Measurements from ENCODE around the gene GTSE1.
A peak's percentile ranks its signal among the peaks of the same experiment; 100 is the strongest.

GTSE1 gene

GRCh38 chr22:46366801-46367706, 70.4 kb downstream of the GTSE1 start:
- POLR2A ChIA-PET (ENCODE audit: low non-redundant PET) = interaction anchor here (0.5 kb wide), 1 partner anchor 256 kb away, joined by 6 read pairs; no protein-coding TSS in a partner anchor
- peak overlapping the region; percentile 18 for H3K27ac ChIP-seq

GRCh38 chr22:46367707-46368191, 71.1 kb downstream of the GTSE1 start:
- CTCF ChIA-PET = interaction anchor here (0.6 to 2.0 kb wide), 16 partner anchors 10 to 1646 kb away, joined by 3 to 17 read pairs (median 4); partner anchors contain the start of gene CELSR1
- peak; percentile 92 for TF ChIP-seq CTCF (conservative IDR thresholded peaks at IDR 0.05; ENCODE audit: low read depth)
- H3K27ac ChIP-seq = peak overlapping the region; percentile 18
- peak; percentile 68 for DNase-seq (ENCODE audit: low spot score)
- POLR2A ChIA-PET (ENCODE audit: low non-redundant PET) = interaction anchor here (0.5 kb wide), 1 partner anchor 256 kb away, joined by 6 read pairs; no protein-coding TSS in a partner anchor

More at GRCh38 chr22:46366801-46367706, 70.4 kb downstream of the GTSE1 start:
- CTCF ChIA-PET = interaction anchor here (0.6 to 2.0 kb wide), 12 partner anchors 11 to 181 kb away, joined by 3 to 17 read pairs (median 4); partner anchors contain the start of gene CELSR1
- TF ChIP-seq CTCF (conservative IDR thresholded peaks at IDR 0.05; ENCODE audit: low read depth) = no peak
- DNase-seq (ENCODE audit: low spot score) = no peak

GRCh38 chr22:46368422-46368821, 71.8 kb downstream of the GTSE1 start:
- ChIA-PET POLR2A (ENCODE audit: low non-redundant PET) (no interaction called here), CTCF (interaction anchor here (0.7 to 2.0 kb wide), 5 partner anchors 10 to 174 kb away, joined by 3 to 17 read pairs (median 6); no protein-coding TSS in a partner anchor)
- no peak for TF ChIP-seq CTCF (conservative IDR thresholded peaks at IDR 0.05; ENCODE audit: low read depth)
- H3K27ac ChIP-seq = peak overlapping the region; percentile 18; the same call in 1 of the 2 replicates
- DNase-seq (ENCODE audit: low spot score) = no peak

- ChIA-PET CTCF (no interaction called here), POLR2A (ENCODE audit: low non-redundant PET) (no interaction called here)
- DNase-seq (ENCODE audit: low spot score) = no peak
- TF ChIP-seq CTCF (conservative IDR thresholded peaks at IDR 0.05; ENCODE audit: low read depth) = no peak
- H3K27ac ChIP-seq = peak overlapping the region; percentile 37
Observed at GRCh38 chr22:46368871-46369715, 72.4 kb downstream of the GTSE1 start.

- POLR2A ChIA-PET (ENCODE audit: low non-redundant PET) = no interaction called here
- no peak for TF ChIP-seq CTCF (conservative IDR thresholded peaks at IDR 0.05; ENCODE audit: low read depth)
- peak overlapping the region; percentile 37 for H3K27ac ChIP-seq
- CTCF ChIA-PET = no interaction called here
- no peak for DNase-seq (ENCODE audit: low spot score)
Observed at GRCh38 chr22:46369716-46370583, 73.3 kb downstream of the GTSE1 start.

Data from RWPE1 (cell line).